Peyer's patch (tissue), 4 donors: ENCODE measurements around the gene DBNDD2. TPM values are rescaled to one million over a fixed set of nuclear protein-coding genes. Genes with fewer than 3 reads are reported as not detected.

Experiments
- DNase-seq, 3 donors: peaks; one replicate each; pipeline ENCODE4 v3.0.0-alpha.2; 2017 to 2019
- H3K27ac ChIP-seq, 4 donors: fragments of 200-600 bp; sonication (generic); one replicate each; pipeline ENCODE4 v1.5.1; 2016 to 2019
- H3K27me3 ChIP-seq, 2 donors: fragments of 200-600 bp; sonication (generic); one replicate each; pipeline ENCODE4 v1.5.1; 2019
- H3K36me3 ChIP-seq, 3 donors: fragments of 200-600 bp; sonication (generic); one replicate each; pipeline ENCODE4 v1.5.1; 2016 to 2019
- H3K4me1 ChIP-seq, 4 donors: fragments of 200-600 bp; sonication (generic); one replicate each; pipeline ENCODE4 v1.5.1; 2016 to 2019
- H3K4me3 ChIP-seq, 4 donors: fragments of 200-600 bp; sonication (generic); 1 replicate in 3 of 4; 2 replicates in 1 of 4; pipeline ENCODE4 v1.5.1; 2016 to 2019; ENCODE audit warnings: mild to moderate bottlenecking in 1 of 4
- H3K9me3 ChIP-seq, 4 donors: fragments of 200-600 bp; sonication (generic); one replicate each; pipeline ENCODE4 v1.5.1; 2016 to 2019; ENCODE audit warnings: mild to moderate bottlenecking in 1 of 4
- CTCF ChIP-seq, 6 experiments: fragments of 450-650 bp in 4 of 6; fragments of 200-600 bp in 2 of 6; sonication (generic) in 1 of 6; IDR thresholded peaks; one replicate each; pipeline ENCODE4 v1.5.1; 2017 to 2019; ENCODE audit warnings: antibody characterized with exemption in 6 of 6, mild to moderate bottlenecking in 3 of 6, moderate library complexity in 1 of 6
- POLR2A ChIP-seq, 2 donors: fragments of 450-650 bp; IDR thresholded peaks; one replicate each; pipeline ENCODE4 v1.5.1; 2017; ENCODE audit warnings: antibody characterized with exemption in 2 of 2, mild to moderate bottlenecking in 2 of 2, moderate library complexity in 2 of 2
- total RNA-seq, 4 donors: library from RNA; depleted of rRNA; stranded (reverse); fragments of >200 nt; gene quantifications; one replicate each; pipeline ENCODE4 v1.1.0, GENCODE V29; 2016

DBNDD2 gene
- total RNA-seq, 4 donors from 2014 or later = 62.7 to 75.2 (median 68.0) TPM

- peak in 1 of 3 donors; percentile 51 for DNase-seq
- Histone ChIP-seq H3K4me1 (peaks cover 0 to 13% (median 0%) of the 10 kb centered on the region in 4 donors), H3K4me3 (no peak overlapping the region), H3K27me3 (no peaks in the 10 kb centered on the region), H3K27ac (peak overlapping the region in 3 of 4 donors; percentile 22 to 39 (median 36)), H3K9me3 (no peaks in the 10 kb centered on the region), H3K36me3 (peaks cover 0 to 45% (median 0%) of the 10 kb centered on the region in 3 donors)
- TF ChIP-seq POLR2A (IDR thresholded peaks at IDR 0.05) (no peak), CTCF (IDR thresholded peaks at IDR 0.05) (no peak)
Measured at GRCh38 chr20:45426320-45427016, 18.4 kb downstream of the DBNDD2 start.

GRCh38 chr20:45427236-45428149, 19.4 kb downstream of the DBNDD2 start:
- peak in 2 of 3 donors; percentile 82 to 85 for DNase-seq
- Histone ChIP-seq H3K36me3 (peaks cover 0 to 35% (median 0%) of the 10 kb centered on the region in 3 donors), H3K9me3 (no peaks in the 10 kb centered on the region), H3K27ac (peak overlapping the region in 2 of 4 donors; percentile 22 to 36), H3K4me1 (peaks cover 0 to 13% (median 0%) of the 10 kb centered on the region in 4 donors), H3K27me3 (no peaks in the 10 kb centered on the region), H3K4me3 (no peak overlapping the region)
- TF ChIP-seq CTCF (IDR thresholded peaks at IDR 0.05) (peak in 3 of 6 experiments; percentile 52 to 63 (median 56)), POLR2A (IDR thresholded peaks at IDR 0.05) (peak in 1 of 2 donors; percentile 29)

- TF ChIP-seq POLR2A (IDR thresholded peaks at IDR 0.05) = no peak
- TF ChIP-seq CTCF (IDR thresholded peaks at IDR 0.05) = no peak
- Histone ChIP-seq H3K4me3 (no peak overlapping the region), H3K27ac (no peak overlapping the region), H3K36me3 (peaks cover 0 to 19% (median 0%) of the 10 kb centered on the region in 3 donors), H3K27me3 (no peaks in the 10 kb centered on the region), H3K4me1 (peaks cover 0 to 13% (median 1%) of the 10 kb centered on the region in 4 donors), H3K9me3 (no peaks in the 10 kb centered on the region)
- DNase-seq = no peak
Measured at GRCh38 chr20:45429618-45430017, 21.5 kb downstream of the DBNDD2 start.

- no peaks in the 10 kb centered on the region for H3K27me3 ChIP-seq
- TF ChIP-seq POLR2A (IDR thresholded peaks at IDR 0.05) = no peak
- TF ChIP-seq CTCF (IDR thresholded peaks at IDR 0.05) = no peak
- peaks cover 0 to 11% (median 1%) of the 10 kb centered on the region in 4 donors for H3K4me1 ChIP-seq
- peak in 2 of 3 donors; percentile 71 to 72 for DNase-seq
- H3K9me3 ChIP-seq = no peaks in the 10 kb centered on the region
- peak overlapping the region in 1 of 4 donors; percentile 27 for H3K27ac ChIP-seq
- no peak overlapping the region for H3K4me3 ChIP-seq
- no peaks in the 10 kb centered on the region for H3K36me3 ChIP-seq
Measured at GRCh38 chr20:45432294-45432693, 24.2 kb downstream of the DBNDD2 start.

GRCh38 chr20:45433316-45433715, 25.2 kb downstream of the DBNDD2 start:
- H3K27ac ChIP-seq = no peak overlapping the region

More at GRCh38 chr20:45433316-45433715, 25.2 kb downstream of the DBNDD2 start:
- H3K9me3 ChIP-seq = no peaks in the 10 kb centered on the region
- no peak for TF ChIP-seq POLR2A (IDR thresholded peaks at IDR 0.05)
- no peak for TF ChIP-seq CTCF (IDR thresholded peaks at IDR 0.05)
- no peak overlapping the region for H3K4me3 ChIP-seq
- H3K4me1 ChIP-seq = peaks cover 0 to 4% (median 1%) of the 10 kb centered on the region in 4 donors
- H3K36me3 ChIP-seq = no peaks in the 10 kb centered on the region
- DNase-seq = peak in 1 of 3 donors; percentile 57
- no peaks in the 10 kb centered on the region for H3K27me3 ChIP-seq
